ENCODE results near the gene SFXN5. TPM values are rescaled to one million over a fixed set of nuclear protein-coding genes. Genes with fewer than 3 reads are reported as not detected.

SFXN5 gene
- total RNA-seq, 1 experiment from 2014 or later, result 22.0 TPM

- Histone ChIP-seq H3K4me1 (ENCODE audit: insufficient read depth, low read length) (no peaks in the 10 kb centered on the region), H2AFZ (ENCODE audit: low read length) (no peak overlapping the region), H3K36me3 (ENCODE audit: low read depth, low read length) (no peaks in the 10 kb centered on the region), H3K4me3 (ENCODE audit: low read length) (no peak overlapping the region), H3K79me2 (ENCODE audit: low read length) (no peaks in the 10 kb centered on the region), H3K4me2 (ENCODE audit: low read length) (no peak overlapping the region), H3K9me2 (replicated peaks; ENCODE audit: low read length) (no peaks in the 10 kb centered on the region), H3K9ac (ENCODE audit: low read length) (no peak overlapping the region), H3K27ac (ENCODE audit: low read length) (no peak overlapping the region), H3K9me3 (ENCODE audit: low read length) (no peaks in the 10 kb centered on the region), H3F3A (ENCODE audit: low read length, unreplicated experiment) (no peaks in the 10 kb centered on the region), H3K27me3 (ENCODE audit: low read length) (no peaks in the 10 kb centered on the region), H4K20me1 (ENCODE audit: low read length) (no peaks in the 10 kb centered on the region)
- BruUV-seq (replicated peaks), result no TSS peak
- CTCF ChIA-PET, result no interaction called here
- ATAC-seq (peak; percentile 61; the same call in 1 of the 2 replicates), DNase-seq (no peak)
- intact Hi-C loops (cut with micrococcal nuclease), result no loop called here
- POLR2A ChIA-PET (ENCODE audit: unreplicated experiment), result no interaction called here
- TF ChIP-seq EZH2phosphoT487 (IDR thresholded peaks at IDR 0.05; ENCODE audit: borderline replicate concordance, low read length), result no peak
- TF ChIP-seq, protein P1, sequence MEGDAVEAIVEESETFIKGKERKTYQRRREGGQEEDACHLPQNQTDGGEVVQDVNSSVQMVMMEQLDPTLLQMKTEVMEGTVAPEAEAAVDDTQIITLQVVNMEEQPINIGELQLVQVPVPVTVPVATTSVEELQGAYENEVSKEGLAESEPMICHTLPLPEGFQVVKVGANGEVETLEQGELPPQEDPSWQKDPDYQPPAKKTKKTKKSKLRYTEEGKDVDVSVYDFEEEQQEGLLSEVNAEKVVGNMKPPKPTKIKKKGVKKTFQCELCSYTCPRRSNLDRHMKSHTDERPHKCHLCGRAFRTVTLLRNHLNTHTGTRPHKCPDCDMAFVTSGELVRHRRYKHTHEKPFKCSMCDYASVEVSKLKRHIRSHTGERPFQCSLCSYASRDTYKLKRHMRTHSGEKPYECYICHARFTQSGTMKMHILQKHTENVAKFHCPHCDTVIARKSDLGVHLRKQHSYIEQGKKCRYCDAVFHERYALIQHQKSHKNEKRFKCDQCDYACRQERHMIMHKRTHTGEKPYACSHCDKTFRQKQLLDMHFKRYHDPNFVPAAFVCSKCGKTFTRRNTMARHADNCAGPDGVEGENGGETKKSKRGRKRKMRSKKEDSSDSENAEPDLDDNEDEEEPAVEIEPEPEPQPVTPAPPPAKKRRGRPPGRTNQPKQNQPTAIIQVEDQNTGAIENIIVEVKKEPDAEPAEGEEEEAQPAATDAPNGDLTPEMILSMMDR (conservative IDR thresholded peaks at IDR 0.05; ENCODE audit: low read depth, low read length), result no peak
- no peak for TF ChIP-seq EZH2 (IDR thresholded peaks at IDR 0.05; ENCODE audit: low read length, unreplicated experiment)
These were observed 120.8 kb downstream of the SFXN5 start for GRCh38 chr2:72950558-72951255.

GRCh38 chr2:72949642-72950041, 121.9 kb downstream of the SFXN5 start:
- Histone ChIP-seq H3K4me2 (ENCODE audit: low read length) (no peak overlapping the region), H3K4me1 (ENCODE audit: insufficient read depth, low read length) (no peaks in the 10 kb centered on the region), H3K27me3 (ENCODE audit: low read length) (no peaks in the 10 kb centered on the region), H3K9me3 (ENCODE audit: low read length) (no peaks in the 10 kb centered on the region), H3K27ac (ENCODE audit: low read length) (no peak overlapping the region), H3K36me3 (ENCODE audit: low read depth, low read length) (no peaks in the 10 kb centered on the region), H3F3A (ENCODE audit: low read length, unreplicated experiment) (no peaks in the 10 kb centered on the region), H3K9ac (ENCODE audit: low read length) (no peak overlapping the region), H2AFZ (ENCODE audit: low read length) (no peak overlapping the region), H3K4me3 (ENCODE audit: low read length) (no peak overlapping the region), H3K9me2 (replicated peaks; ENCODE audit: low read length) (no peaks in the 10 kb centered on the region), H3K79me2 (ENCODE audit: low read length) (no peaks in the 10 kb centered on the region), H4K20me1 (ENCODE audit: low read length) (no peaks in the 10 kb centered on the region)
- CTCF ChIA-PET, result no interaction called here
- no peak for DNase-seq
- no peak for TF ChIP-seq EZH2phosphoT487 (IDR thresholded peaks at IDR 0.05; ENCODE audit: borderline replicate concordance, low read length)
- TF ChIP-seq, protein P1 (conservative IDR thresholded peaks at IDR 0.05; ENCODE audit: low read depth, low read length), result no peak
- TF ChIP-seq EZH2 (IDR thresholded peaks at IDR 0.05; ENCODE audit: low read length, unreplicated experiment), result no peak
- POLR2A ChIA-PET (ENCODE audit: unreplicated experiment), result no interaction called here
- no peak for ATAC-seq
- BruUV-seq (replicated peaks), result no TSS peak
- intact Hi-C loops (cut with micrococcal nuclease), result no loop called here

GRCh38 chr2:72949045-72949444, 122.5 kb downstream of the SFXN5 start:
- Histone ChIP-seq H4K20me1 (ENCODE audit: low read length) (no peaks in the 10 kb centered on the region), H3K79me2 (ENCODE audit: low read length) (no peaks in the 10 kb centered on the region), H3K9me3 (ENCODE audit: low read length) (no peaks in the 10 kb centered on the region), H3K9me2 (replicated peaks; ENCODE audit: low read length) (no peaks in the 10 kb centered on the region), H3F3A (ENCODE audit: low read length, unreplicated experiment) (no peaks in the 10 kb centered on the region), H2AFZ (ENCODE audit: low read length) (no peak overlapping the region), H3K4me2 (ENCODE audit: low read length) (no peak overlapping the region), H3K4me1 (ENCODE audit: insufficient read depth, low read length) (no peaks in the 10 kb centered on the region), H3K4me3 (ENCODE audit: low read length) (no peak overlapping the region), H3K27ac (ENCODE audit: low read length) (no peak overlapping the region), H3K27me3 (ENCODE audit: low read length) (no peaks in the 10 kb centered on the region), H3K36me3 (ENCODE audit: low read depth, low read length) (no peaks in the 10 kb centered on the region), H3K9ac (ENCODE audit: low read length) (no peak overlapping the region)
- ATAC-seq, result no peak
- intact Hi-C loops (cut with micrococcal nuclease), result no loop called here
- no peak for DNase-seq
- ChIA-PET CTCF (no interaction called here), POLR2A (ENCODE audit: unreplicated experiment) (no interaction called here)
- TF ChIP-seq, protein P1 (conservative IDR thresholded peaks at IDR 0.05; ENCODE audit: low read depth, low read length), result no peak
- TF ChIP-seq EZH2 (IDR thresholded peaks at IDR 0.05; ENCODE audit: low read length, unreplicated experiment) (no peak), EZH2phosphoT487 (IDR thresholded peaks at IDR 0.05; ENCODE audit: borderline replicate concordance, low read length) (no peak)
- no TSS peak for BruUV-seq (replicated peaks)
